WTC11 (cell line): ENCODE measurements around the gene TSPYL2.

ENCODE experiments used
- FOXP1 ChIP-seq: sonication (generic); formaldehyde crosslinking; IDR thresholded peaks from 2 replicates; pipeline ENCODE4 v1.8.0; 2022; ENCODE audit warnings: missing genetic modification reagents, mild to moderate bottlenecking, moderate library complexity, borderline replicate concordance
- NFATC4 ChIP-seq: fragments of 250-450 bp; sonication (Bioruptor Pico); IDR thresholded peaks from 2 replicates; pipeline ENCODE4 v1.9.0; 2021; ENCODE audit warnings: mild to moderate bottlenecking
- NR1H2 ChIP-seq: sonication (generic); formaldehyde crosslinking; IDR thresholded peaks from 2 replicates; pipeline ENCODE4 v1.9.0; 2021; ENCODE audit warnings: mild to moderate bottlenecking, moderate library complexity, missing genetic modification reagents
- TF ChIP-seq, protein P1 (sequence below): fragments of 200-600 bp; IDR thresholded peaks from 2 replicates; pipeline ENCODE4 v1.8.0; 2022; ENCODE audit warnings: antibody characterized with exemption
- TF ChIP-seq, protein P2 (sequence below): sonication (generic); formaldehyde crosslinking; IDR thresholded peaks from 2 replicates; pipeline ENCODE4 v1.8.0; 2022; ENCODE audit warnings: mild to moderate bottlenecking, missing genetic modification reagents

DNA sequence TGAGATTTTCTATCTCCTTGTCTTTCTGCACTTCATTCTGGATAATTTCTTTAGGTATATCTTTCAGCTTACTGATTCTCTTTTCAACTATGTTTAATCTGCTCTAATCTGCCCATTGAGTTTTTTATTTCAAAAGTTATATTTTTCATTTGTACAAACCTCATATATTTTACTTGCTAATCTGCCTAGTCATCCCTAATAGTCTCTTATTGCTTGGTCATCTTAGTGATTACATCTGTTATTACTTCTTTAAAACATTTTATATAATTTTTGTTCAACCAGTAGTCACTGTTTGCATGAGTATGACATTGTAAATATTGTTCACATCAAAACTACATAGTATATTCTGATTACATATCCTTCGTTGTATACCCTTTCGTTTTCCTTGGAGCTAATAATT is 44.2 kb downstream of the TSPYL2 start:
- TF ChIP-seq NFATC4 (CRISPR knock-in tag) (no peak), NR1H2 (CRISPR knock-in tag) (no peak), FOXP1 (CRISPR knock-in tag) (no peak)
- TF ChIP-seq, protein P1, sequence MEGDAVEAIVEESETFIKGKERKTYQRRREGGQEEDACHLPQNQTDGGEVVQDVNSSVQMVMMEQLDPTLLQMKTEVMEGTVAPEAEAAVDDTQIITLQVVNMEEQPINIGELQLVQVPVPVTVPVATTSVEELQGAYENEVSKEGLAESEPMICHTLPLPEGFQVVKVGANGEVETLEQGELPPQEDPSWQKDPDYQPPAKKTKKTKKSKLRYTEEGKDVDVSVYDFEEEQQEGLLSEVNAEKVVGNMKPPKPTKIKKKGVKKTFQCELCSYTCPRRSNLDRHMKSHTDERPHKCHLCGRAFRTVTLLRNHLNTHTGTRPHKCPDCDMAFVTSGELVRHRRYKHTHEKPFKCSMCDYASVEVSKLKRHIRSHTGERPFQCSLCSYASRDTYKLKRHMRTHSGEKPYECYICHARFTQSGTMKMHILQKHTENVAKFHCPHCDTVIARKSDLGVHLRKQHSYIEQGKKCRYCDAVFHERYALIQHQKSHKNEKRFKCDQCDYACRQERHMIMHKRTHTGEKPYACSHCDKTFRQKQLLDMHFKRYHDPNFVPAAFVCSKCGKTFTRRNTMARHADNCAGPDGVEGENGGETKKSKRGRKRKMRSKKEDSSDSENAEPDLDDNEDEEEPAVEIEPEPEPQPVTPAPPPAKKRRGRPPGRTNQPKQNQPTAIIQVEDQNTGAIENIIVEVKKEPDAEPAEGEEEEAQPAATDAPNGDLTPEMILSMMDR = no peak
- TF ChIP-seq, protein P2, sequence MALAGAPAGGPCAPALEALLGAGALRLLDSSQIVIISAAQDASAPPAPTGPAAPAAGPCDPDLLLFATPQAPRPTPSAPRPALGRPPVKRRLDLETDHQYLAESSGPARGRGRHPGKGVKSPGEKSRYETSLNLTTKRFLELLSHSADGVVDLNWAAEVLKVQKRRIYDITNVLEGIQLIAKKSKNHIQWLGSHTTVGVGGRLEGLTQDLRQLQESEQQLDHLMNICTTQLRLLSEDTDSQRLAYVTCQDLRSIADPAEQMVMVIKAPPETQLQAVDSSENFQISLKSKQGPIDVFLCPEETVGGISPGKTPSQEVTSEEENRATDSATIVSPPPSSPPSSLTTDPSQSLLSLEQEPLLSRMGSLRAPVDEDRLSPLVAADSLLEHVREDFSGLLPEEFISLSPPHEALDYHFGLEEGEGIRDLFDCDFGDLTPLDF (CRISPR knock-in tag) = no peak
